ENCODE results near the gene ARFGEF2. TPM values are rescaled to one million over a fixed set of nuclear protein-coding genes. Genes with fewer than 3 reads are reported as not detected.

ARFGEF2 gene
- total RNA-seq, 4 donors from 2014 or later = 29.9 to 84.7 (median 39.1) TPM

DNA sequence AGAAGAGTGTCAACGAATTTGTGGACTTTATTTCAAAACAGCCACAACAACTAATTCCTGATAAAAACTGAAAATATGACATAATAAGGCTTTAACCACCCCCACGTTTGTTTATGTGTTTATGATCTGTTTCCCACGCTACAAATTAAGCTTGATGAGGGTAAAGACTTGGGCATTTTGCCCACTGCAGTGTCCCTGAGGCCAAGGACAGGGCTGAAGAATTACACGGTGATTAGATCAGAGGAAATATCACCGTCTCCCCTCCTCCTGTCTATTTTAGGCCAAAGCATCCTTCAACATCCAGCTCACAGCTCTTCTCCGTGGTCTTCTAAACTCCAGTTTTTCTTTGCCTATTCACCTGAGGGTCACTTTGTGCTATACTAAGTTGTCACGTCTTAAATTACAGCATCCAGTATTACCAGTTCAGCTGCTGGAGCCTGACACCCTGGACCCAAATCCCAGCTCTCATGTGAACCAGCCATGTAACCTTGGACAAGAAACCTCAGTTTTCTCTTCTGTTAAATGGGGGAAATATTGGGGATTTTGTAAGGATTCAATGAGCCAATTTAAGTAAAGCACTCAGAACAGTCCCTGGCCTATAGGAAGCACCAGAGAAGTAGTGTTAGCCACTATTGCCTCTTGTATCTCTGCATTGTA lies 15.2 kb upstream of the ARFGEF2 start:
- Histone ChIP-seq H3K4me1 (peaks cover 8% of the 10 kb centered on the region), H3K4me3 (no peak overlapping the region), H3K27ac (no peak overlapping the region), H3K9me3 (no peaks in the 10 kb centered on the region), H3K36me3 (no peaks in the 10 kb centered on the region), H3K27me3 (peaks cover 7% of the 10 kb centered on the region)
- WGBS = 40% methylated on average over 7 of the region's 7 CpGs
- TF ChIP-seq EP300 (IDR thresholded peaks at IDR 0.05) (no peak), POLR2AphosphoS5 (IDR thresholded peaks at IDR 0.05) (no peak), POLR2A (IDR thresholded peaks at IDR 0.05) (no peak)
- TF ChIP-seq, protein P1, sequence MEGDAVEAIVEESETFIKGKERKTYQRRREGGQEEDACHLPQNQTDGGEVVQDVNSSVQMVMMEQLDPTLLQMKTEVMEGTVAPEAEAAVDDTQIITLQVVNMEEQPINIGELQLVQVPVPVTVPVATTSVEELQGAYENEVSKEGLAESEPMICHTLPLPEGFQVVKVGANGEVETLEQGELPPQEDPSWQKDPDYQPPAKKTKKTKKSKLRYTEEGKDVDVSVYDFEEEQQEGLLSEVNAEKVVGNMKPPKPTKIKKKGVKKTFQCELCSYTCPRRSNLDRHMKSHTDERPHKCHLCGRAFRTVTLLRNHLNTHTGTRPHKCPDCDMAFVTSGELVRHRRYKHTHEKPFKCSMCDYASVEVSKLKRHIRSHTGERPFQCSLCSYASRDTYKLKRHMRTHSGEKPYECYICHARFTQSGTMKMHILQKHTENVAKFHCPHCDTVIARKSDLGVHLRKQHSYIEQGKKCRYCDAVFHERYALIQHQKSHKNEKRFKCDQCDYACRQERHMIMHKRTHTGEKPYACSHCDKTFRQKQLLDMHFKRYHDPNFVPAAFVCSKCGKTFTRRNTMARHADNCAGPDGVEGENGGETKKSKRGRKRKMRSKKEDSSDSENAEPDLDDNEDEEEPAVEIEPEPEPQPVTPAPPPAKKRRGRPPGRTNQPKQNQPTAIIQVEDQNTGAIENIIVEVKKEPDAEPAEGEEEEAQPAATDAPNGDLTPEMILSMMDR (IDR thresholded peaks at IDR 0.05) = no peak
- DNase-seq (ENCODE audit: low spot score in 2 of 2) = no peak

DNA sequence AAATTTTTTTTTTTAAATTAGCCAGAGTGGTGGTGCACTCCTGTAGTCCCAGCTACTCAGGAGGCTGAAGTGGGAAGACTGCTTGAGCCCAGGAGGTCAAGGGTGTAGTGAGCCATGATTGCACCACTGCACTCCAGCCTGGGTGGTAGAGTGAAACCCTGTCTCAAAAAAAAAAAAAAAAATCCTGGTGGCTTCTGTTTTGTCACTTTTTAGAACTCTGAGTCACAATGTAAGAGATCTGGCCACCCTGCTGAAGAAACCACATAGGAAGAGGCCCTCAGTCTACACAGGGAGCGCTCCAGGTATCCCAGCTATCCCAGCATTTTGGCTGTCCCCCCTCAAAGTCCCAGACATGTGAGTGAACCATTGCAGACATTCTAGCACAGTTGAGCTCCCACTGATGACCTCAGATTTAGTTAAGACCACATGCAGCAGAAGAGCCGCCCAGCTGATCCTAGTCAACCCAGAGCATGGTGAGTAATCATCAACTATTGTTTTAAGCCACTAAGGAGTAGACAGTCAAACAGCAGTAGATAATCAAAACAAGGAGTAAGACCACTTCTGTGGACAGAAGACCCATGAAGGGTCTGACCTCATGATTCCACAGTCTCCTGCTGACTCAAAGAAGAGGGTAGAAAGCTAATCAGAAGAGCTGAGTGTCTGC lies 12.7 kb upstream of the ARFGEF2 start:
- Histone ChIP-seq H3K27ac (no peak overlapping the region), H3K9me3 (no peaks in the 10 kb centered on the region), H3K4me3 (no peak overlapping the region), H3K27me3 (peaks cover 2% of the 10 kb centered on the region), H3K4me1 (peaks cover 8% of the 10 kb centered on the region), H3K36me3 (no peaks in the 10 kb centered on the region)
- DNase-seq (ENCODE audit: low spot score in 2 of 2) = no peak
- TF ChIP-seq, protein P1 (IDR thresholded peaks at IDR 0.05) = no peak
- TF ChIP-seq POLR2AphosphoS5 (IDR thresholded peaks at IDR 0.05) = no peak
- TF ChIP-seq EP300 (IDR thresholded peaks at IDR 0.05) = no peak
- no peak for TF ChIP-seq POLR2A (IDR thresholded peaks at IDR 0.05)
- WGBS = 43% methylated on average over 2 of the region's 2 CpGs

DNA sequence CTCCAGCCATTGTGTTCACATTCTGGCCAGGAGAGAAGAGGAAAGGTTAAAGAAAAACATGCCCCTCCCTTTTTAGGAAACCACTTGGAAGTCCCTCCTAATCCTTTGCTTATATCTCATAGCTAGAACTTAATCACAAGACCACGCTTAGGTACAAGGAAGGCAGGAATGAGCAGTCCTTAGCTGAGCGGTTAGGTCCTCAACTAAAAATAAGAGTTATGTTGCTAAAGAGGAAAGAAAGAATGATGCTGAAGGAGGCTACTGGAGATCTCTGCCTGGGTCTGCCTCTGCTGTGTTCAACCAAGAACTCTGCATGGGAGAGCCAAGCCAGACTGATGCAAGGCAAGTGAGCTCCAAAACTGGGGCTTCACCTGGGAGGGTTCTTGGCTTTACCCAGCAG lies 11.6 kb upstream of the ARFGEF2 start:
- Histone ChIP-seq H3K9me3 (no peaks in the 10 kb centered on the region), H3K36me3 (no peaks in the 10 kb centered on the region), H3K27me3 (no peaks in the 10 kb centered on the region), H3K27ac (no peak overlapping the region), H3K4me3 (no peak overlapping the region), H3K4me1 (peaks cover 3% of the 10 kb centered on the region)
- TF ChIP-seq POLR2A (IDR thresholded peaks at IDR 0.05) (no peak), EP300 (IDR thresholded peaks at IDR 0.05) (no peak), POLR2AphosphoS5 (IDR thresholded peaks at IDR 0.05) (no peak)
- TF ChIP-seq, protein P1 (IDR thresholded peaks at IDR 0.05) = no peak
- WGBS = 96% methylated on average over 2 of the region's 2 CpGs
- no peak for DNase-seq (ENCODE audit: low spot score in 2 of 2)

DNA sequence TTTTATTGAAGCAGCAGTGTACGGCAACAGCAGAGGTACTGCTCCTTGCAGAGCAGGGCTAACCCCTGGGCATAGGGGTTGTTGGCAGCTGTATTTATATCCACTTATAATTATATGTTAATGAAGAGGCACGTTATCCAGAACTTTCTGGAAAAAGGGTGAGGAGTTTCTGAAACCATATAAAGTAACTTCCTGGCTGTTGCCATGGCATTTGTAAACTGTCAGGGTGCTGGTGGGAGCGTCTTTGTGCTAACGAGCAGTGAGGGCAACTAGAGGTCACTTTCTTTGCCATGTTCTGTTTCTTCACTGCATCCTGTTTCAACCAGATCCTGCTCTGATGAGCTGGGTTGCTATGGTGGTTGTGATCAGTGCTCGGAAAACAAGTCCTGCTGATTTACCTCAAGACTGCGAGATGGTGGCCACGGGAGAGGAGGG lies 11.1 kb upstream of the ARFGEF2 start:
- Histone ChIP-seq H3K27ac (no peak overlapping the region), H3K27me3 (no peaks in the 10 kb centered on the region), H3K9me3 (no peaks in the 10 kb centered on the region), H3K4me1 (peaks cover 1% of the 10 kb centered on the region), H3K4me3 (no peak overlapping the region), H3K36me3 (no peaks in the 10 kb centered on the region)
- no peak for TF ChIP-seq EP300 (IDR thresholded peaks at IDR 0.05)
- TF ChIP-seq, protein P1 (IDR thresholded peaks at IDR 0.05) = no peak
- TF ChIP-seq POLR2A (IDR thresholded peaks at IDR 0.05) = no peak
- no peak for TF ChIP-seq POLR2AphosphoS5 (IDR thresholded peaks at IDR 0.05)
- DNase-seq (ENCODE audit: low spot score in 2 of 2) = no peak
- WGBS = 61% methylated on average over 7 of the region's 7 CpGs

DNA sequence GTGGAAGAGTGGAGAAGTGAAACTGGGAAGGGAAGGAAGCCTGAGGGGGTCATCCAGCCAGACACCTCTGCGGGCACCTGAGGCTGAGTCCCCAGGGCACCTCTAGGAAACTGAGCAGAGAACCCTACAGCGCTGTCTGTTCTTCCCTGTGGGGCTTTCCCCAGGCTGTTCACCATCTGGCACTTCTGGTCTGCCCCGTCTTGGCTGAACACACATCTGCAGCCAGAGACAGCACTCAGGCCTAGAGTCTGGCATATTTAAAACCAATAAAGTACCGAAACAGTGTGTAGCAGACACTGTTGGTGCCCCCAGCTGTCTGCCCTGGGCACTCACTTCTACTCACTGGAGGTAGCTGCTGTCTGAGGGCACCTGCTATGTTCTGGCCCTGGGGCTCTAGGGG lies 9.4 kb upstream of the ARFGEF2 start:
- no peaks in the 10 kb centered on the region for H3K4me1 ChIP-seq
- no peaks in the 10 kb centered on the region for H3K36me3 ChIP-seq
- no peak overlapping the region for H3K4me3 ChIP-seq
- no peaks in the 10 kb centered on the region for H3K27me3 ChIP-seq
- WGBS = 78% methylated on average over 4 of the region's 4 CpGs
- DNase-seq (ENCODE audit: low spot score in 2 of 2) = no peak
- no peak overlapping the region for H3K27ac ChIP-seq
- H3K9me3 ChIP-seq = no peaks in the 10 kb centered on the region
- TF ChIP-seq EP300 (IDR thresholded peaks at IDR 0.05) = no peak
- TF ChIP-seq, protein P1 (IDR thresholded peaks at IDR 0.05) = no peak
- TF ChIP-seq POLR2AphosphoS5 (IDR thresholded peaks at IDR 0.05) = no peak
- TF ChIP-seq POLR2A (IDR thresholded peaks at IDR 0.05) = no peak
